ENCODE measurements around the gene ZIC4.

ZIC4 gene

DNA sequence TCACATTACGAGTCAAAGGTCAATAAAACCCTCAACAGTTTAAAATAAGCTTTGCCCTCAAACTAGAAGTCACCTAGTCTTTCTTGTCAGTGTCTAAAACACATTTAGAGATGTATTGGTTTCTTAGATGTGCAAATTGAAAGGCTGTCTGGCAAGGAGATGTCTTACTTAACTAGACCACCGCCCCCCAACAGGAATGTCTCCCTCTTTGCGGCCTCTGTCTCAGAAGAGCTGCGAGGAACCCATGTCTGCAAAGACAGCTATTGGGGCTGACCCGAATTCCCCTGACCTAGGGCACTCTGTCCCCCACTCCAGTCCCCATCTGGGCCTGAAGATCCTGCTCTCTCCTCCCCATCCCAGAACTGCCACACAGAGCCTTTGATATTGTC, 46.3 kb downstream of the ZIC4 start:
- no peak overlapping the region for H3K4me3 ChIP-seq
- no peak overlapping the region for H3K27ac ChIP-seq

DNA sequence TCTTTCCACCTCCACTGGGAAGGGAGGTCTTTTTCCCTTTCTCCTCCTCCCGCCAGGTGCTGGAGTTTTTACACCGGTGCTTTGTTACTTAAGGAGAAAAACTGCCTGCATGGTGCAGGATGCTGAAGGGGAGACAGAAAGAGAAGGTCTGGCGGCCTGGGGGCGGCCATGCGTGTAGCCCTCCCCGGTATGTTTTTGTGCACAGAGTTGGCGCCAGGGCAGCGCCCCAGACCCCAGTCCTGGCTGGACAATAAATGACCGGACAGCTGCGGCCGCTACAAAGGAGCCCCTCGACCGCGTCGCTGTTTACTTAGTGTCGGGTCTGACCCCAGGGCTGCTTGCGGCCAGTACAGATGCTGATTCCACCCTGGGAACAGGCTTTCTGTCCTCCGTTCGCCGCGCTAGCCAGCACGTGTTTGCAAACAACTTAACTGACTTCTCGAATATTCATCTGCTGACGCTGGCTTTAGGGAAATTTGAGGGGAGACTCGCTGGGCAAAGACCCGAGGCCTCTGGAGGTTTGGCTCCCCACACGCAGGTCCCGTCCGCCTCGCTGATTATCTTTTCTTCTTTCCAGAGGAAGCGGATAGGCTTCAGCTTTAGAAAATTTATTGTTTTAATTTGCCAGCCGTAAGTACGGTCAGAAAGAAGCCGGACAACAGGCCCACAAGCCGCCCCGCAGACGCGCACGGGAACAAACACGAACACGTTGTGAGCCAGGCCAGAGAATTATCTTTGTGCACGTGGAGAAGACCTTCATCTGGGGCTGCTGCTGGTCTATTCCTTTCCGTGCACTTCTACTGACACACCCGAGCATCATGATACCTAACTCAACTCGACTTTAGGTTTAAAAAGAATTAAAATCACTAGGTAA, 46.9 kb downstream of the ZIC4 start:
- no peak overlapping the region for H3K27ac ChIP-seq
- H3K4me3 ChIP-seq, result no peak overlapping the region

DNA sequence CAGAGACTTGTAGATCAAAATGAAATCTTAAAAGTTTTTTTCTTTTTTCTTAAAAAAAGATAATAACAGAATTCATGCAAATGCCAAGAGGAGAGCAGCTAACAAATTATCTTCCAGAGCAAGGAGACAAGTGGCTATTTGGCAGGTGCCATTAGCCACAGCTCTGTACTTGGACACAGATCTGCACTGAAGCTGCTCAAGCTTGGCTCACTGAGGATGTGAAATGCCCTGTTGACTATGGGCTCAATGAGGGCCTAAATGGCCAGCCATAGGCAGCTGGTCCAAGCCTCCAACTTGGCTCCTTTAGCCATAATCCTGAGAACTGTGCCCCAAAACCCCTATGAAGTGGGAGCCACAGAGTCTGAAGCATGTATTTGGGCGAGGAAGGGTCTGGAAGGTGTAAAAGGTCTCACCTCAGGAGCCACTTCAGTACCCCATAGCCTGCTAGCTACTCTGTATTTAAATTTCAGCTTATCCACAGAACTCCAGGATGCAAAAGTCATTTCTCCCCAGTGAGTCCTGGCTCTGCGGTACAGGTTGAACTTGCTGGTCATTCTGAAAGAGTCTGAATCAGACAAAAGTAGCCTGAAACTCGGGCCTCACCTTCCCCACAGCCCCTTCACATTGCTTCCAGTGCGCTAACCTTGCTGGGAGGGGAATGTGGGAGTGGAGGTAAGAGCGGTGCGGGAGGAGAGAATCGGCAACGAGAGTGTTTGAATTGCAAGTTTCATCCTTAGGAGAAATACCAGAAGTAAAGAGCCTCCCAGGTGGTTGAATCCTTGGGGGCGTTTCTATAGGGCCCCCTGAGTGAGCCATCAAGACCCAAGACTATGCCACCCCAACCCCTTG, 48.0 kb downstream of the ZIC4 start:
- Histone ChIP-seq H3K4me3 (no peak overlapping the region), H3K27ac (no peak overlapping the region)

DNA sequence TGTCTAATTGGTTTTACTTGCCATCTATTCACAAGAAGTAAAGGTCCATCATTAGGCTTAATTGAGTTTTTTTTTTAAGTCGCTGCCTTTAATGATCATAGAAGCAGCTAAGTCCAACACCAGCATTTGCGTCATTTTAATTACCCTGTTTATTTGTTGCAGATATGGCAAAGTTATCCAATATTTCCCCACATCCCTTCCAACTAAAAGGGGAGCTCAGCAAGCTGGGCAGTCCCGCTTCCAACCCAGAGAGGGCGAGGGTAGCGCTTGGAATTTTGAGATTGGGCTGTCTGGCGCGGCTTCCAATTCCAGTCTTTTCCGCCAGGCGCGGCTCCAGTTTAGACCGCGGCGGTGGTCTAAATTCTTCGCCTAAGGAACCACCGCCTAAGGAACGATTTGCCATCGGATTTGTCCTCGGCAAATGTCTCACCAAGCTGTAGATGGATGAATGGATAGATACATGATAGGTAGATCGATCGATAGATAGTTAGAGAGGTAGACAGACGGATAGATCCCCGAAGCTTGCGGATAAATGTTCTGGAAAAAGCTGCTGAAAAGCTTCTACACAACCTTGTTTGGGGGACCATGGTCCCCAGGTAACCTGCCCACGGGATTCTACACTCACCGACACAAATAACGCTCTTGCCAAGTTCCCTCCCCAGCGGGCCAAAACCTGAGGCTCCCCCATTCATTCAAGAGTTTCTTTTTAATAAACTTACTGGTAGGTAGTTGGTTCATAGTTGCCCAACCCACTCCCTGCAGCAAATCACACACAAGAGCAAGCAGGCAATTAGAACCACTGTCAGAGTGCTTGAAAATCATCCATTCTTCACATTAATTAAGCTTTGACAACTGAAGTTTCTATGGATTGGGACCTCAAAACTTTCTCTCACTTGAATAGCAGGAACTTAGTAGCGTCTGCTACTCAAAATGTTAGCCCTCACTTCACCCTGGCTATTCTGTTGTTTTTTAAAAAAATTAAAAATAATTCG, 49.1 kb downstream of the ZIC4 start:
- H3K27ac ChIP-seq, result no peak overlapping the region

DNA sequence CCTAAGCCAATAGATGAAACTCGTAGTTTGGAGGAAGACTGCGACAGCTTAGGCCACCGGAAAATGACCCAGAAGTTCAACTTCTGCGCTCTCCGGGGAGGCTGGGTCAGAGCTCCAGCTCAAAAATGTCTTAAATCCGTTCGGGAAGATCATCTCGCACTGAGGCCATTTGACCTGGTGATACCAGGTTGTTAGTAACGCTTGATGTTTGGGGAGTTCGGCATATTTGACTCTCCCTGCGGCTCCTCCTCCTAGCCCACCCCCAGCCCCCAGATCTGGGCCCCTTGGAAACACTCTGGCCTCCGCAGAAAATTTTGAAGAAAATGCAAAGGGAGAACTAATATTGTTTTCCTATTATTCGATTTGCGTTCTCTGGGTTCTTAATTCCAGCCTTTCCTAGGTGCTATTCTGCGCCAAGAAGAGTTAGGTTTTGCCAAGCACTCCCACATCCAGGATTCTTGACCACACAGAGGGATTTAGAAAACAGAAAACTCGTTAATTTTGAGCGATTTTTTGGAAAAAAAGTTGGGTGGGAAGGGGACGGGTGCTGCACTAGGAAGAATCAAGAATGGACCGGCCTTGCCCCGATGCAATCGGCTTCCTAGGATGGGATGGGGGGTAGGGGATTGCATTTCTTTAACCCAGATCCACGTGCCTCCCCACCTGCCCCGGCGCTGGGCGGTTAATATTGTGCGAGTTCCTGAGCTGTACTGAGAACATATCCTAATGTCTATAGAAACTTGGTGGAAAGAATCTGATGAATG, 50.0 kb downstream of the ZIC4 start:
- Histone ChIP-seq H3K27ac (no peak overlapping the region), H3K4me3 (no peak overlapping the region)

More for the DNA sequence above, 49.1 kb downstream of the ZIC4 start:
- H3K4me3 ChIP-seq, result no peak overlapping the region

DNA sequence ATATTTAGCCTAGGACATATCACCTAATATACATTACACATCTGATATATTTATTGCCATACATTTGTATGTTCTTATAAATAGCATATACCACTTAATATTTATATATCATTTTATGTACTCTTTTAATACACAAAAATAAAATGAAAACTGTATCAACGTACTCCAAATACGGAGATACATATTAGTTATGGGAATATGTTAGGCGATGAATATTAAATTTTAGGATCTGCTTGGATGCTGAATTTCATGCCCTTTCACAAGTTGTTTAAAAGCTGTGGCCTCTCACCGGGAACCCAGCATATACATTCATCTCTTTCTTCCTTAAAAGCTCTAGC, 50.6 kb downstream of the ZIC4 start:
- Histone ChIP-seq H3K27ac (no peak overlapping the region), H3K4me3 (no peak overlapping the region)

DNA sequence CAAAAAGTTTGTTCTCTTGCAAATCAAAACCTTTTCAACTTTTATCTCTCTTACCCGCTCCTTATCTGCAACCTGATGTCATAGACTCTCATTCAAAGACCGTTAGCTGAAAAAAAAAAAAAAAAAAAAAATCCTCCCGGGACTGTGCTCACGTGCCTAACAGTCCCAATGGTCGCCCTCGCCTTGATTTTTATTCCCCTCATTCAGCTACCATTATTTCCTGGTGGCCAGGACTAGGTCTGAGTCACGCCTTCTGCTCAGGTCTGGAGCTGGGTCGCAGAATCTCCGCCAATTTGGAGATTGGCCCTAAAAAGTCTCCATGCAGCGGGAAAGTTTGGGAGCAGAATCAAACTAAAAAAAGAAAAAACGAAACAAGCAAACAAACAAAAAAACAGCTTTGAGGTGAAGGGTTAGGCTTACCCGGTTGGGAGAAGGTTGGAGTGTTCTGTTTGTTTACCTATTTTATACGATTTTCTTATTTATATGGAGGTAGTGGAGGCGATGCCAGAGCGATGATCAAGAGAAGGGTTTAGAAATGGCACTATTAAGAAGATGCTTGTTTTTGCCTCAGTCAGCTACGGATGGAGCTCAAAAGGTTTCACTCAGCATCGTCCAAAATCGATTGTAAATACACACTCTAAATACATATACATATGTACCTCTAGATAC, 51.1 kb downstream of the ZIC4 start:
- no peak overlapping the region for H3K27ac ChIP-seq
- no peak overlapping the region for H3K4me3 ChIP-seq

DNA sequence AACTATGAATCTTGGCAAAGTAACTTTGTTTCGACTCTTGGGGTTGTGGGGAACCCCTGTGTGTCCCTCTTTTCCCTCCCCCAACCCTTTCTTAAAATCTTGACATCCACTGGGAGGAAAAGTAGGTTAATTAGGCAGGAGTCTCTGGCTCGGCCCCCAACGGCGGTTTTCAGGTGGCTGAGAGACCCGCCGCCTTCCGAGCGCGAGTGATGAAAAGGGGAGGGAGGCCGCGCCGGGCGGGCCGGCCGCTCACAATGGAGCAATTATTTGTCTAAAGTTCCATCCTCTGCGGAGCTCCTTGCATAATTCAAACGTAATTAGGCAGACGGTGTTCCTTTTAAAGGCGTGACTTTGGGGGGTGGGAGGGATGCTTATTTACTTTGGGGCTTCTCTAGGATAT, 51.7 kb downstream of the ZIC4 start:
- no peak overlapping the region for H3K4me3 ChIP-seq
- no peak overlapping the region for H3K27ac ChIP-seq

DNA sequence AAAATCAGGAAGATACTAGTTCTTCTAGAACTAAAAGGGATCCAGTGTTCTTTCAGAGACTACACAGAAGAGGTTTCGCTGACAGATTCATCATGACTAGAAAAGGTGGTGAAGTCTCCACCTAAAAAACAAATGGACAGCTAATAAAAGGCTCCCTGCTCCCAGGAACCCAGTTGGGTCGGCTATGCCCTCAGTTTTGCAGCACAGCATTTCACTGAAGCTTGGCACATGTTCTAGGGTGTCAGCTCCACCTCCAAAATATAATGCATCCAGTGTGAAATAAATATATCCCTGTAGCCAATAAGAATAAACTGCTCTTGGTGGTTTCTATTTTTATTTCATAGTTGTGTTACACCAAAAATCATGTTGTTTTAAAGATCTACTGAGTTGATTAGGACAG, 55.0 kb downstream of the ZIC4 start:
- Histone ChIP-seq H3K4me3 (no peak overlapping the region), H3K27ac (no peak overlapping the region)

DNA sequence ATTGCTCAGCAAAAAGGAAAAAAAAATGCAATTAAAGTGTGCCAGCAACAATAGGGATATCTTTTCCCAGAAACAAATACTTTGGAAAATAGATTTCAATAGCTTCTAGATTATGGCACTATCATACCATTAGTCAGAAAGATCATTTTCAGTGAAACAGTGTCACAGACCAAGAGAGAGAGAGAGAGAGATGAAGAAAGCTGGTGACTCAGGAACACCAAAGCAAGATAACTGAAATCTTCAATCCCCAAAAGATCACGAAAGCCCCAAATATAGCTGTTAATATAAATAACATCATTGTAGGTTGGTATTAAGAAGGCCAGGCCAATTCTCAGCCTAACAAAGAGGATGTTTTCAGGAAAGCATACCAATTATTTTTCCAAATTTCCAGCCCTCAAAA, 57.4 kb downstream of the ZIC4 start:
- H3K27ac ChIP-seq, result no peak overlapping the region
- no peak overlapping the region for H3K4me3 ChIP-seq

DNA sequence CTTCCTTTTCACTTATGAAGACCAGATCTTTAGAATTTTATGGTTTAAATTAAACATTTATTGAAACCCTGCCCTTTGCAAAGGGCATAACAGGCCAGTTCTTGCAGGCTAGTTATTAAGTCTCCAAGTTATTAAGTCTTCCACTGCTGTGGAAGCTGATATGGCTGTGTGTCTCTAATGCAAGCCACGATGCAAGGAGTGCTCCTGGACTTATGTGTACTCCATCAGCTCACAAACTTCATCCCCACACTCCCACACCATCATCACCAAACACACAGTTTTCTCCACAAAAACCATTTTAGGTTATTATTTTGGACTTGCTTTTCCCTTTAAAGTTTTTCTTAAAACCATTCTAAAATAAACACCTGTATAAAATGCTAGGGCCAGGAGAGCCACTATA, 62.4 kb downstream of the ZIC4 start:
- no peak overlapping the region for H3K27ac ChIP-seq

DNA sequence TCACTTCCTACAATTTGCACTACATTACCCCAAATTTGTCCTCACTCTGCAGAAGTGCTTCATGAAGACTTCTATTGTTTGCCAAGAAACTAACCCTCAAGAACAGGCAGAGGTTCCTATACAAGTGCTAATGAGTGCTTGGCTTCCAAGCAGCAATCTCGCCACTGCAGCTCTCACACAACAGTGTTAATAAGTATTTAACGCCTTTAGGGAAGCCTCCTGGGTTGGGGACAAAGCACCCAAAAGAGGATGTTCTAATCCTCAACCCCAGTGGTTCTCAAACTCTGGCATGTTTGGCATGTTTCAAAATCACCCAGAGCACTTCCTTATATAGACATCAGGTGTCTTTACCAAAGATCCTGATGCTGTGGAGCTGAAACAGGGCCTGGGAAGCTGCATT, 64.6 kb downstream of the ZIC4 start:
- Histone ChIP-seq H3K27ac (no peak overlapping the region), H3K4me3 (no peak overlapping the region)

More for the DNA sequence above, 62.4 kb downstream of the ZIC4 start:
- H3K4me3 ChIP-seq, result no peak overlapping the region

DNA sequence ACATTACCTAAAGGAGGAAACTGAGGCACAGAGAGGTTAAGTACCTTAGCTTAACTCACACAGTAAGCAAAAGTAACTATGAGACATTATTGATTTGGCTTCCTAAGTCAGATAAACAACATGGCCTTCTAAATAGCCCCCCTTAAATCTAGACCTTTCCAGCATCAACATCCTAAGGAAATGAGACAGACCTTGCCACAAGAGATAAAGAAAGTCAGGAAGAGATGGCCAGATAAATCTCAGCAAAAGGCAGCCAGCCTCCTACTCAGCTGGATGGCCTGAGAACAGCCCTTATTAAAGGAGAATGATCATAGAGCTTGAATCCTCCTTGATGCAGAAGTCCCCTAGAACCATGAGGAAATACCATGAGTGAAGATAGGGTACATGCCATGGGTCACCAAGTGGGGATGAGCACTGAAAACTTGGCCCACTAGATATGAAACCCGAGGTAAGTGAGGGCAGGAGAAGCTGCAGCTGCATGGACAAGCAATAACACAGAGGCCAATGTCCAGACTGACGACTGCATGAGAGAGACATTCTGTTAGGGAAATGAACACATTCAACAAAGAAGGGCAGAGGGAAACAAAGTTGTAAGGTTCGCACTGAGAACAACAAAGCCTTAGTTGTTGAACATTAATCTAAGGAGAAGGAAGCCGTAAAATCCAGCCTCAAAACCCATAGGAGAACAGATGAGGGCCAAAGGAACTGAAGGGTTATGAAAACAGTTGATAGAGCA, 69.6 kb downstream of the ZIC4 start:
- Histone ChIP-seq H3K27ac (no peak overlapping the region), H3K4me3 (no peak overlapping the region)
